HEK293T (cell line): ENCODE data around the gene JADE3.

Experiments
- BHLHE40 ChIP-seq: fragments of 450-650 bp; IDR thresholded peaks from 2 replicates; pipeline ENCODE4 v1.6.1; 2016; ENCODE audit warnings: mild to moderate bottlenecking, moderate library complexity, borderline replicate concordance
- CTBP1 ChIP-seq: fragments of 450-650 bp; IDR thresholded peaks from 2 replicates; pipeline ENCODE4 v1.6.1; 2016; ENCODE audit warnings: borderline replicate concordance
- FOXM1 ChIP-seq: fragments of 450-650 bp; IDR thresholded peaks from 2 replicates; pipeline ENCODE4 v1.6.1; 2017; ENCODE audit warnings: mild to moderate bottlenecking, borderline replicate concordance

- no peak for TF ChIP-seq CTBP1
- TF ChIP-seq BHLHE40 = no peak
- no peak for TF ChIP-seq FOXM1
These were observed 42.5 kb downstream of the JADE3 start for GRCh38 chrX:46954716-46955115.
